SK-N-SH (cell line): ENCODE measurements around the gene ARL4D. TPM values are rescaled to one million over a fixed set of nuclear protein-coding genes. Genes with fewer than 3 reads are reported as not detected.
"Not testable (repeated sequence)": the region's sequence is repeated elsewhere in the genome, so short reads cannot be mapped to it uniquely, and the experiment has no call there.

Experiments used
- CTCF ChIA-PET: fragments of 300-600, 350-600 bp; formaldehyde crosslinking; extraction: SDS; loops from one replicate; lab custom pipeline; 2021; lab: Yijun Ruan, JAX
- POLR2A ChIA-PET: fragments of 350-600 bp; sonication (Branson Sonifier 250); formaldehyde crosslinking; extraction: SDS; loops from one replicate; lab custom pipeline; 2020; ENCODE audit warnings: antibody characterized with exemption, inconsistent platforms; lab: Yijun Ruan, JAX
- DNase-seq: peaks from one replicate; pipeline ENCODE4 v3.0.0; 2012
- H2AFZ ChIP-seq: fragments of 200-600 bp; sonication (generic); 2 replicates; pipeline ENCODE4 v1.8.1; 2016; ENCODE audit warnings: antibody characterized with exemption, mild to moderate bottlenecking, low read depth
- H3F3A ChIP-seq: fragments of 200-600 bp; sonication (generic); replicated peaks from 2 replicates; pipeline ENCODE3; 2016; ENCODE audit warnings: antibody characterized with exemption, mild to moderate bottlenecking; ENCODE audit not compliant: insufficient read depth
- H3K27ac ChIP-seq, 2 experiments: fragments of 200-500 bp in 1 of 2; fragments of 200-600 bp in 1 of 2; sonication (Bioruptor generic) in 1 of 2; sonication (generic), shearing (Covaris generic) in 1 of 2; 2 replicates each; pipeline versions ENCODE4 v1.5.1 to v1.6.1; 2014 to 2016; ENCODE audit warnings: low read depth in 2 of 2, inconsistent platforms in 1 of 2, low read length in 1 of 2, mild to moderate bottlenecking in 1 of 2, mixed read lengths in 1 of 2
- H3K27me3 ChIP-seq: fragments of 200-600 bp; sonication (generic), shearing (Covaris generic); 2 replicates; pipeline ENCODE4 v1.6.1; 2016; ENCODE audit warnings: mixed run types; ENCODE audit not compliant: insufficient read depth
- H3K36me3 ChIP-seq, 2 experiments: fragments of 200-500 bp in 1 of 2; fragments of 200-600 bp in 1 of 2; sonication (Bioruptor generic) in 1 of 2; sonication (generic) in 1 of 2; replicated peaks in 1 of 2; 2 replicates each; pipeline versions ENCODE3 to v1.5.1; 2014 to 2016; ENCODE audit warnings: low read length in 1 of 2, mild to moderate bottlenecking in 1 of 2; ENCODE audit not compliant: insufficient read depth in 2 of 2, control insufficient read depth in 1 of 2
- H3K4me1 ChIP-seq, 2 experiments: fragments of 200-500 bp in 1 of 2; fragments of 200-600 bp in 1 of 2; sonication (Bioruptor generic) in 1 of 2; sonication (generic), shearing (Covaris generic) in 1 of 2; 2 replicates each; pipeline versions ENCODE4 v1.5.1 to v1.6.1; 2014 to 2016; ENCODE audit warnings: low read depth in 1 of 2, low read length in 1 of 2, mixed run types in 1 of 2; ENCODE audit not compliant: insufficient read depth in 2 of 2, control insufficient read depth in 1 of 2
- H3K4me2 ChIP-seq: fragments of 200-600 bp; sonication (generic), shearing (Covaris generic); 2 replicates; pipeline ENCODE4 v1.6.1; 2017; ENCODE audit warnings: mixed run types
- H3K4me3 ChIP-seq, 2 experiments: fragments of 200-500 bp in 1 of 2; fragments of 200-600 bp in 1 of 2; sonication (Bioruptor generic) in 1 of 2; sonication (generic), shearing (Covaris generic) in 1 of 2; 2 replicates each; pipeline versions ENCODE4 v1.5.1 to v1.8.1; 2014 to 2016; ENCODE audit warnings: low read depth in 2 of 2, inconsistent platforms in 1 of 2, low read length in 1 of 2, mild to moderate bottlenecking in 1 of 2, mixed read lengths in 1 of 2, moderate library complexity in 1 of 2
- H3K79me2 ChIP-seq: fragments of 200-600 bp; sonication (generic); 2 replicates; pipeline ENCODE4 v1.8.1; 2017; ENCODE audit warnings: mild to moderate bottlenecking; ENCODE audit not compliant: insufficient read depth
- H3K9ac ChIP-seq: fragments of 200-600 bp; sonication (generic); 2 replicates; pipeline ENCODE4 v1.6.1; 2017; ENCODE audit warnings: mixed run types
- H3K9me2 ChIP-seq: fragments of 200-600 bp; sonication (generic); 2 replicates; pipeline ENCODE4 v1.6.1; 2017; ENCODE audit warnings: mixed run types
- H3K9me3 ChIP-seq: fragments of 200-600 bp; sonication (generic); 2 replicates; pipeline ENCODE4 v1.6.1; 2017; ENCODE audit warnings: mixed run types, mild to moderate bottlenecking, moderate library complexity
- H4K20me1 ChIP-seq: fragments of 200-600 bp; sonication (generic); 2 replicates; pipeline ENCODE4 v1.6.1; 2017; ENCODE audit warnings: mild to moderate bottlenecking, mixed run types; ENCODE audit not compliant: insufficient read depth
- CTCF ChIP-seq: fragments of 200-600 bp; sonication (generic); IDR thresholded peaks from 2 replicates; pipeline ENCODE4 v1.6.1; 2017; ENCODE audit warnings: antibody characterized with exemption, mild to moderate bottlenecking, moderate library complexity
- MXI1 ChIP-seq: IDR thresholded peaks from 2 replicates; pipeline ENCODE4 v1.6.1; 2012; ENCODE audit warnings: mild to moderate bottlenecking, low read depth, low read length, improper control_type of control experiment
- RCOR1 ChIP-seq: fragments of 150-350 bp; IDR thresholded peaks from 2 replicates; pipeline ENCODE4 v1.6.1; 2017; ENCODE audit warnings: antibody characterized with exemption, low read length
- USF1 ChIP-seq: IDR thresholded peaks from 2 replicates; pipeline ENCODE4 v1.4.0; 2012; ENCODE audit warnings: low read depth, borderline replicate concordance
- YY1 ChIP-seq: IDR thresholded peaks from 2 replicates; pipeline ENCODE4 v1.4.0; 2012; ENCODE audit warnings: low read depth, mild to moderate bottlenecking
- WGBS: methylation state at CpG from one replicate; pipeline ENCODE4 v1.1.6; 2017; ENCODE audit warnings: low lambda C conversion rate; 5-methylcytosine and 5-hydroxymethylcytosine counted together
- polyA plus RNA-seq, 3 experiments: library from polyadenylated mRNA; depleted of rRNA; stranded (reverse); fragments of >200 nt; gene quantifications; 2 replicates each; pipeline ENCODE4 v1.2.3, GENCODE V29; 2012

The ARL4D gene
- polyA plus RNA-seq, 1 of the 3 experiments (the other 2 are of a cell fraction) = 29.5 TPM

GRCh38 chr17:43365356-43365755 lies 33.4 kb upstream of the ARL4D start:
- no peak for DNase-seq
- peaks cover 29% of the 10 kb centered on the region for H3F3A ChIP-seq
- TF ChIP-seq USF1 = no peak
- TF ChIP-seq MXI1 = no peak
- no peak for TF ChIP-seq YY1
- peak; percentile 36; the same call in 1 of the 2 replicates for TF ChIP-seq CTCF
- no peak for TF ChIP-seq RCOR1
- no peak overlapping the region for H2AFZ ChIP-seq
- no peak overlapping the region for H3K27ac ChIP-seq
- POLR2A ChIA-PET = interaction anchor here (1.1 kb wide), 1 partner anchor 23 kb away, joined by 3 read pairs; no protein-coding TSS in a partner anchor
- H3K9me2 ChIP-seq = no peaks in the 10 kb centered on the region
- no peaks in the 10 kb centered on the region for H3K36me3 ChIP-seq
- H3K4me2 ChIP-seq = no peak overlapping the region
- CTCF ChIA-PET = interaction anchor here (1.2 to 3.7 kb wide), 3 partner anchors 22 to 118 kb away, joined by 3 to 10 read pairs (median 3); partner anchors contain the start of gene DHX8
- H4K20me1 ChIP-seq = no peaks in the 10 kb centered on the region
- no peak overlapping the region for H3K4me3 ChIP-seq
- H3K4me1 ChIP-seq = peaks cover 10 to 11% of the 10 kb centered on the region in 2 experiments; a peak in 3 of 4 replicates
- no peaks in the 10 kb centered on the region for H3K9me3 ChIP-seq
- no peak overlapping the region for H3K9ac ChIP-seq
- H3K27me3 ChIP-seq = no peaks in the 10 kb centered on the region
- peaks cover 11% of the 10 kb centered on the region for H3K79me2 ChIP-seq
- 100% methylated on average over 4 of the region's 4 CpGs for WGBS

- not testable (repeated sequence) for H2AFZ ChIP-seq, H3K9me3 ChIP-seq, H3K9me2 ChIP-seq, DNase-seq, H3K27me3 ChIP-seq, H3K9ac ChIP-seq, H3K4me2 ChIP-seq, H4K20me1 ChIP-seq, H3K4me3 ChIP-seq, H3K36me3 ChIP-seq, H3K27ac ChIP-seq
- 100% methylated on average over 5 of the region's 9 CpGs for WGBS
- Histone ChIP-seq H3K79me2 (peaks cover 11% of the 10 kb centered on the region), H3F3A (peaks cover 29% of the 10 kb centered on the region), H3K4me1 (peaks cover 10 to 11% of the 10 kb centered on the region in 2 experiments; a peak in 3 of 4 replicates)
- CTCF ChIA-PET = interaction anchor here (1.0 to 3.7 kb wide), 4 partner anchors 22 to 118 kb away, joined by 3 to 10 read pairs (median 3); partner anchors contain the start of gene DHX8
- POLR2A ChIA-PET = interaction anchor here (1.1 kb wide), 1 partner anchor 22 kb away, joined by 3 read pairs; no protein-coding TSS in a partner anchor
Observed at GRCh38 chr17:43365921-43366320, 32.9 kb upstream of the ARL4D start.
